Activated naive CD8-positive, alpha-beta T cell treated with anti-CD3 and anti-CD28 coated beads, Interleukin-2, amount 50 U/mL, for 16 hours (primary cell): ENCODE data around the gene MYADM.

Experiments used
- DNase-seq: peaks from one replicate; pipeline ENCODE4 v3.0.0-alpha.2; 2020; ENCODE audit warnings: low read depth, low spot score

MYADM gene

DNA sequence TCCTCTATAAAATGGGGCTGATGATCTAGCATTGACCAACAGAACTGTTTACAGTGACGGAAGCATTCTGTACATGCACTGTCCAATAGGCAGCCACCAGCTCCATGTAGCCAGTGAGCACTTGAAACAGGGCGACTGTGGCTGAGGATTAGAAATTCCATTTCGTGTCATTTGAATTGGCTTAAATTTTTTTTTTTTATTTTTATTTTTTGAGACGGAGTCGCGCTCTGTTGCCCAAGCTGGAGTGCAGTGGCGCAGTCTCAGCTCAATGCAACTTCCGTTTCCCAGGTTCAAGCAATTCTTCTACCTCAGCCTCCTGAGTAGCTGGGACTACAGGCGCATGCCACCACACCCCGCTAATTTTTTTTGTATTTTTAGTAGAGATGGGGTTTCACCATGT lies 17.4 kb downstream of the MYADM start:
- DNase-seq, result no peak

DNA sequence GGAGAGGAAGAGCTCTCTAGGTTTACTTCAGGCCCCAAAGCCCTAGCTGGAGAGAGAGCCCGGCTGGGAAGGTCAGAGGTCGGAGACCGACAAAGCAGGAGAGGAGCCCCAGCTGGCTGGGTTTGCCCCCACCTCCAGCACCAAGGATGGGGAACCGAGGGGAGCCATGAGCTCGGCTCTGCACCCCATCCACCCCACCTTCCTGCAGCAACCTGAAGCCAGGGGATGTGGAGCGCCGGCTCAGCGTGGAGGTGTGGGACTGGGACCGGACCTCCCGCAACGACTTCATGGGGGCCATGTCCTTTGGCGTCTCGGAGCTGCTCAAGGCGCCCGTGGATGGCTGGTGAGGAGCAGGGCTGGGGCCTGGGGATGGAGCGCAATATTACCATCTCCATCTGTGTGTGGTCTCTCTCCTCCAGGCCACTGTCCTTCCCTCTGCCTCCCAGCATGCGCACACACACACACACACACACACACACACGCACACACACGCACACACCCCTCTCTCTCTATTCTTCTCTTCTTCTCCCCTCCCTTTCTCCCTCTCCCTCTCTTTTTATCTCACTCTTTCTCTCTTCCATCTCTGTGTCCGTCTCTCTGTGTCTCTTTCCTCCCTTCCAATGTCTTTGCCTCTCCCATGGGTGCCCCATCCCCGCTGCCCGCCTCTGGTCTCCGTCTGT lies 24.8 kb downstream of the MYADM start:
- DNase-seq, result no peak

DNA sequence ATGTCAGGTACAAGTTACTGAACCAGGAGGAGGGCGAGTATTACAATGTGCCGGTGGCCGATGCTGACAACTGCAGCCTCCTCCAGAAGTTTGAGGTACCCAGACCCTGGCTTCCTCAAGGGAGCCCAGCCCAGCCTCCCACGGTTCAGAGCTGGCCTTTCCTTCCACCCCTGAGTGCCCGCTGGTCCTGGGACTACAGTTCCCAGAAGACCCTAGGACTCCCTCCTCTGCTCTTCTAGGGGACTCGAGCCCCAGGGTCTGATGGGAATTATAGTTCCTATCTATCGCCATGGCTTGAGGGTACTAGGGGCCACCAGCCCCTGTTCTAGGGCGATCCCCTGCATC lies 25.3 kb downstream of the MYADM start:
- DNase-seq, result no peak

DNA sequence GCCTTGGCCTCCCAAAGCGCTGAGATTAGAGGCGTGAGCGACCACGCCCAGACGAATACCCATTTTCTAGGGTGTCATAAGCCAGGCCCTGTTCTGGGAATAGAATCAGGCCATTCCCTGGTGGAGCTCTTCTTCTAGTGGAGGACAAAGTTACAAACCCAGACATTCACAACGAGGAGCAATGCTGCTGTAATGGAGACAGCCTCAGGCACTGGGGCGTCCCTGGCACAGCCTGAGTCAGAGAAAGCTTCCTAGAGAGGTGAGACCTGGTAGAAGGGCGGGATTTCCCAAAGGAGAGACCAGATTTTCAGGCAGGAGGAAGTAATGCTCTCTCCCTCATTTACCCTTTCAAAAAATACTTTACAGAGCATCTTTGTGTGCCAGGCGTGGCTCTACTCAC lies 27.0 kb downstream of the MYADM start:
- DNase-seq, result no peak

DNA sequence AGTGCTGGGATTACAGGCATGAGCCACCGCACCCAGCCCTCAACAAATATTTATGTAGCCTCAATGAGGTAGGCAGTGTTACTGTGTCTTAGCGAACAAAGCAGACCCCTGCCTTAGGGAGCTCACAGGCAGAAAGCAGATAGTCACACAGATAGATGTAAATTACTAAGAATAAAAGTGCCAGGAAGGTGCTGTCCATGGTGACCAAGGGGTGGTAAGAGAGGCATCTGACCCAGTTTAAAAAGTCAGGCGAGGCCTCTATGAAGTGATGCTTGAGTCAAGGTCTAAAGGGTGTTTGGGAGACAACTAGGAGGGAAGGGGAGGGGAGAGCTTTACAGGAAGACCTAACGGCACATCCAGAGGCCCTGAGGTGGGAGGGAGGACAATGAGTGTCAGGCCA lies 29.0 kb downstream of the MYADM start:
- DNase-seq, result no peak

GRCh38 chr19:53897459-53897858 lies 29.8 kb downstream of the MYADM start:
- DNase-seq, result no peak

- DNase-seq, result no peak
These were observed 30.5 kb downstream of the MYADM start for GRCh38 chr19:53898166-53898565.

DNA sequence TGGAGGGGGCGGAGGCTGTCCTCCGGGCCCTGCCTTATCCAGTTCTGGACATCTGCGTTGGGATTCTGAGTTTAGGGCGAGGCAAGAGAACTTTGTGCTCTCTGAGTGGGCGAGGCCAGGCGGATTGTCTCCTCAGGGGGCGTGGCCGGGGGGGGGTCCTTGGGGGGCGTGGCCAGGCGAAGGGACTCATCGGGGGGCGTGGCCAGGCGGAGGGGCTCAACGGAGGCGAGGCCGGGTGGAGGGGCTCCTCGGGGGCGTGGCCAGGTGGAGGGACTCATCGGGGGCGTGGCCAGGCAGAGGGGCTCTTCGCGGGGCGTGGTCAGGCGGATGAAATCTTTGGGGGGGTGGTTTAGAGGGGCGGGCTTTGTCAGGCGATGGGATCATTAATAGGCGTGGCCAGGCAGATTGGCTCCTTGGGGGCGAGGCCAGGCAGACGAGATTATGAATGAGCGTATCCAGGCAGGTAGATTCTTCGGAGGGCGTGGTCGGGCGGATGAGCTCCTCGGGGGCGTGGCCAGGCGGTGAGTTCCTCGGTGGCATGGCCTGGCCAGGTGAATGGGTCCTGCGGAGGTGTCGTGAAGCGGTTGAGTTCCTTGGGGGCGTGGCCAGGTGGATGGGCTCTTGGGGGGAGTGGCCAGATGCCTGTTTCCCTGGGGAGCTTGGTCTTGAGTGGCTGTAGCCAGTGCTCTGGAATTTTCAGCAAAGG lies 31.1 kb downstream of the MYADM start:
- no peak for DNase-seq

- no peak for DNase-seq
These were observed 32.6 kb downstream of the MYADM start for GRCh38 chr19:53900191-53900860.

DNA sequence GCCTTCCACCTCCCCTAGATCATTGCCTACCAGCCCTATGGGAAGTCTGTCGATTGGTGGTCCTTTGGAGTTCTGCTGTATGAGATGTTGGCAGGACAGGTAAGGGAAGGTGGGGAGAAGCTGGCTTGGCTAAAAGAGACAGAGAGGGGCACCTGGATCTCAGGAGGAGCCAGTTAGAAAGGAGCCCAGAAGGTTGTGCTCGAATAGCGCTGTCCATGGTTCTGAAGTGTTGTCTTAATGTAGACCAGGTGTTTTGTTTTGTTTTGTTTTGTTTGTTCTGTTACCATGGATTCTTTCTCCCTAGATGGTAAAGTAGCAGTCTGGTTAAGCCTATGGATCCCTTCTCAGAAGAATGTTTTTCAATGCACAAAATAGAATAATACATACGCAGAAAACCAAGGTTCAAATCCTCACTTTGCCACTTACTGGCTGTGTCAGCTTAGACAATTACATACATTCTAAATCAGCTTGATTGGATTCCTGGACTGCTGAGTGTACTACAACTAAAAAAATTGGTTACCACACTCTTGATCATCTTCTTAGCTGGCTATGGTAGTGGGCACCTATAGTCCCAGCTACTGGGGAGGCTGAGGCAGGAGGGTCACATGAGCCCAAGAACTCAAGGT lies 35.5 kb downstream of the MYADM start:
- no peak for DNase-seq

DNA sequence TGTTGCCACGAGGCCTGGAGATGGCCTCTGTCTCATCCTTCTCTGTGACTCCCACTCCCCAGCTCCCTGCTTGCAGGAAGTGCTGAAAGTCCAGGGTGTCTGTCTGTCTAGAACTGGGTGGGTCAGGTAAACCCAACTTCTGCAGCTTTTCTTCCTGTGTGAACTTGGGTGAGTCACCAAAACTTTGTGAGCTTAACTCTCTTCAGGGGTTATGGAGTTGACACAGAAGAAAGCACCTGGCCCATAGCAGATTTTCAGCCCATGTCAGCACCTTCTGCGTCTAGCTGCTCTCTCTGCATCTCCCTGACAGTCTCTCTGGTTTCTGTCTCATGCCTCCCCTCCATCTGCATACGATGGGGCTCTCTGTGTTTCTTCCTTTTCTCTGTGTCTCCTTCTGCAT lies 37.2 kb downstream of the MYADM start:
- no peak for DNase-seq

- no peak for DNase-seq
These were observed 38.1 kb downstream of the MYADM start for GRCh38 chr19:53905787-53906186.

GRCh38 chr19:53906211-53907192 lies 38.8 kb downstream of the MYADM start:
- DNase-seq, result peak; percentile 46

DNA sequence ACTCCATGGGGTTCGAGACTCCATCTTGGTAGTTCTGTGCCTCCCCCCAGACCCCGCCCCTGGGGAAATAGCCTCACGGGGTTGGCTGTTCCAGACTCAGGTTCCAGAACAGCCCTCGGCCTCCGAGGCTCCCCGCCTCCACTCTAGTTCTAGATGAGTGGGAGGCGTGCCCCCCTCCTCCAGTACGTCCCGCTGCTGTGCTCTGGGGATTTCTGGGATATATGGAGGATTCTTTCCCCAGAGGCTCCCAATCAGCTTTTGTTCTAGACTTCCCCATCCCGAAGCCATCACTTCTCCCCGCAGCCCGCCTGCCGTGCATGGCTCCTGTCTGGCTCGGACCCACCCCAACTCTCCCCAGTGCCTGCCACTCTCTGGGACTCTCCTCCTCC lies 39.5 kb downstream of the MYADM start:
- DNase-seq, result no peak

GRCh38 chr19:53907690-53908089 lies 40.0 kb downstream of the MYADM start:
- no peak for DNase-seq

- DNase-seq, result peak; percentile 9
These were observed 40.6 kb downstream of the MYADM start for GRCh38 chr19:53908106-53908934.

DNA sequence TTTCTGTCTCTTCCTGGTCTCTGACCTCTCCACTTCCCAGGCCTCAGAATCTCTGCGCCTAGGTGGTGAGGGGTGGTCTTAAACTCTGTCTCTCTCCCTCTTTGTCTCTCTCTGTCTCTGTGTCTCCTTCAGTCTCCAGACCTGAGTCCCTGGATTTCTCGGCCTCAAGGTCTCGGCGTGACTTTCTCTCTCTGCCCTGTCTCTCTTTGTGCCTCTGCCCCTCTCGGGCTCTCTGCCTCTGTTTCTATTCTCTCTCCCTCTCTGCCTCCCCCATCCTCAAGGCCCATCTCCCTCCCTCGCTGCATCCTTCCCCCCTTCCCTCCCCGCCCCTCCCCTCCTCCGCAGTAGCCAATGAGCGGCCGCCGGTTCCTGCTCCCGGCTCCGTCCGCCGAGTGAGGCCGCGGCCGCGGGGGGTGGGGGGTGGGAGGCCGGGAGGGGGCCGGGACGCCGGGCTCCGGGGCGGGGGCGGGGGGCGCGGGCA lies 41.3 kb downstream of the MYADM start, which contains the start of gene CACNG7:
Gene CACNG7 (plus strand): TSS at position 344 of the 481 bp plus-strand sequence. CDS start 3,554 bp downstream, outside the sequence.
- DNase-seq, result no peak

GRCh38 chr19:53909471-53910169 lies 41.9 kb downstream of the MYADM start:
- no peak for DNase-seq

DNA sequence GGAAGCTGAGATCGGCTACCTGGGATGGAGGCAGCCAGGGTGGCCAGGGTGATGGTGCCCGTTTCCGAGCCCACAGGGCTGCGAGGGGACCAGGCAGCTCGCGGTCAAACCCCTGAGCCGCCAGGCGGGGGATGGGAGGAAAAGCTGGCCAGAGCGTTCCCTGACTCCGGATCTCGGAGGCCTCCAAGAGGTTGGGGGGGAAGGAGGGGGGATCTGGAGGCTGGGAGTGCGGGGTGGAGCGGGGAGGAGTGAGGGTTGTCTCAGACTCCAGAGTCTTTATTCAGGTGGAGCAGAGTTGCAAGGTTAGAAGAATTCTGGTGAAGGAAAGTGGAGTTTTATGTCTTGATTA lies 42.5 kb downstream of the MYADM start:
- no peak for DNase-seq

GRCh38 chr19:53912653-53913052 lies 45.0 kb downstream of the MYADM start:
- DNase-seq, result no peak
